Measurements from ENCODE around the gene TSPO.

The TSPO gene

DNA sequence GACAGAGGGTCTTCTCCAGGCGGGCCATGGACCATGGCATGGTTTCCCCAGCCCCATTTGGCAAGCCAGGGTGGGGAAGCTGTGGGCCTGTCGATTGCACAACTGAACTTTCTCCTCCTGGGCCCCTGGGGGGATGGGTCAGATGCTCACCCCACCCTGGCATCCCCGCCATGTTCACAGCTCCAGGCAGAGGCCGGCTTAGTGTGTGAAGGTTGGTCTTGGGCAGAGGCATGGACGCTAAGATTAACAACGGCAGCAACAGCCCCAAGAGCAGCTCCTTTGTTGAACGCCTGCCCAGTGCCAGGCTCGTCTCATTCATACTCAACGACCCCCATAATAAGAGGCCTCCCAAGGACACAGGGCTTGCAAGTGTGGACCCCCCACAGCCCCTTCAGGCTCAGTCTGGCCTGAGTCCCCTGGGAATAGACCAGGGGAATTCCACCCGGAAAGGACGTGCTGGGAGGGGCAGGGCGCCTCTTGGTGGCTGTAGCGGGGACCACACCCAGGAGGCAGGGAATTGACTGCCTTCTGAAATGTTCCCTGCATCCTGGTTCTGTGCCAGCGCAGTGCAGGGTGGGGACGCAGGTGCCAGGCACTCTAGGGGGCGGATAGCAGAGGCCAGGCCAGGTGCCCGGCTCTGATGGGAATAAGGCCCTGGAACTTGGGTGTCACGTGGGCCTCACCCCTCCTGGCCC, 8.3 kb downstream of the TSPO start:
- no peak for DNase-seq (ENCODE audit: low read depth)

DNA sequence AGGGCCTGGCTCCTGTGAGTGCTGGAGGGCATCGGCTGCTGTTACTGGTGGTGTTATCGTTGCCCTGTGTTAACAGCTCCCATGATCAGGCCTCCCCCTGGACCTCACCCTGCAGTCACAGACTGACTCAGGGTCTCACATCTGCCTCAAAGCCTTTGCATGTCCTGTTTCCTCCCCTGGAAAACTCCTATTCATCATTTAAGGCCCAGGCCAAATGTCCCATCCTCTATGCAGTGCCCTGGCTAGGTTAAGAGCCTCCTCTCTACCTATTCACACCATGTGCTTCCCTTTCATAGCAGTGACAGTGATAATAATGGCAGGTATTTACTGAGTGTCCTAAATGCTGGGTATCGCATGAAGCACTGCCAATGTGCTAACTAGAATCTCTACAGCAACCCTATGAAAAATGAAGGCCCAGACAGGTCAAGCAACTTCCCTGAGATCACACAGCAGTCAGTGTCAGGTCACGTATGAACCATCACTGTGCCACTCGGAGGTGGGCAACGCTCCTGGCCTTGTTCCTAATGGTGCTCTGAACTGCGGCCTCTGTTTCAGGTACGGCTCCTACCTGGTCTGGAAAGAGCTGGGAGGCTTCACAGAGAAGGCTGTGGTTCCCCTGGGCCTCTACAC, 9.3 kb downstream of the TSPO start:
- no peak for DNase-seq (ENCODE audit: low read depth)

DNA sequence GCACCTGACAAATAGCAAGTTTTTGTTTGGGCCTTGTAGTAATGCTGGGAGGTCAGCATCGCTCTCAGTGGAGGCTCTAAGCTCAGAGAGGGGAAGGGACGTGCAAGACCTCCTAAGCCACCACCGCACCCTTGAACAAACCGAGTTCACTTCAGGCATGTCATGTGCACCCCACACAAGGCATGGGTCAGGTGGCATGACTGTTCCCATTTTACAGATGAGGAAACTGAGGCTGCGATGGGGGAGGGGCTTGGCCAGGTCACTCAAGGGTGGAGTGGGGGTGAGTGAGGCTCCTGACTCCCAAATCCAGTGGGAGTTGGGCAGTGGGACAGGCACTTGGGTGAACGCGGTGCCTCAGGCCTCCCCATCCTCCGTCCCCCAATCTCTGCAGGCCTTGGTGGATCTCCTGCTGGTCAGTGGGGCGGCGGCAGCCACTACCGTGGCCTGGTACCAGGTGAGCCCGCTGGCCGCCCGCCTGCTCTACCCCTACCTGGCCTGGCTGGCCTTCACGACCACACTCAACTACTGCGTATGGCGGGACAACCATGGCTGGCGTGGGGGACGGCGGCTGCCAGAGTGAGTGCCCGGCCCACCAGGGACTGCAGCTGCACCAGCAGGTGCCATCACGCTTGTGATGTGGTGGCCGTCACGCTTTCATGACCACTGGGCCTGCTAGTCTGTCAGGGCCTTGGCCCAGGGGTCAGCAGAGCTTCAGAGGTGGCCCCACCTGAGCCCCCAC, 11.2 kb downstream of the TSPO start:
- no peak for DNase-seq (ENCODE audit: low read depth)

DNA sequence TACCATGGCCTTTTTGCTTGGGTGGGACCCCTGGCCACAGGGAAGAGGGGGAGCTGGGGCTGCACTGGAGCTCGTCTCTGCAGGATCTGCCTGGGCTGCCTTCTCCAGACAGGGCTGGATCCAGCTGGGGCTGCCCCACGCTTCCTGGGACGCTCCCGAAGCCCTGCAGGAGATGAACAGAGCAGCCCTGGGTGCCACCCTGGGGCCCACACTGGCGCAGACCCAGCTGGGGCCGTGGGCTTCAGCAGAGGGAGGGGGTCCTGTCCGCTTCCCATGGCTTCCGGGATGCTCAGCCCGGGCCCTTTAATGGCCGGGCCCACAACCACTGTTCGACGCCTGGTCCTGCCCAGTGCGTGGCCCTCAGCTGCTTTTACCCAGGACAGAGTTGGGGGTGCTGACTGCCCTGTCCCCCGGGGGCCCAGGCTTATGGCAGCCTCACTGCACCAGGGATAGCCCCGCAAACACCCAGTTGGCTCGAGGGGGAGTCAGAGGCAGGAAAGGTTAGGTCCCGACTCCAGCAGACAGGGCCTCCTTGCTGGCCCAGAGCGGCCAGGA, 12.0 kb downstream of the TSPO start:
- no peak for DNase-seq (ENCODE audit: low read depth)

DNA sequence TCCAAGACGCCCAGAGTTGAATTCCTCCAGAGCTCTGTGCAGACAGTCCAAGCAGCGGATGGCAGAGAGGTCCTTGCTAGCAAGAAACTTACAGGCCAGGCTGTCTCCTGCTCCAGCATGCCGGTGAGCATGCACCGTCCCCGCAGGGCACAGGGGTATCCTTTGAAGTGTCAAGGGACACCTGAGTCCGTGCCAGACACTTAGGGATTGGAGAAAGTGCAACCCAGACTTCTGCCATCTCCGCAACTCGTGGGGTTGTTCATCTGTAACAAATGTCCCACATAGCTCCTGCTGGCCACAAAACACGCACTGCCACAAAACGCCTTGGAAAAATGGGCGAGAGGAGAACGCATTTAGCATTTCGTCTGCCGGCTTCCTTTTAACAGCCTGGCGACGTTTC, 13.3 kb downstream of the TSPO start:
- no peak for DNase-seq (ENCODE audit: low read depth)

DNA sequence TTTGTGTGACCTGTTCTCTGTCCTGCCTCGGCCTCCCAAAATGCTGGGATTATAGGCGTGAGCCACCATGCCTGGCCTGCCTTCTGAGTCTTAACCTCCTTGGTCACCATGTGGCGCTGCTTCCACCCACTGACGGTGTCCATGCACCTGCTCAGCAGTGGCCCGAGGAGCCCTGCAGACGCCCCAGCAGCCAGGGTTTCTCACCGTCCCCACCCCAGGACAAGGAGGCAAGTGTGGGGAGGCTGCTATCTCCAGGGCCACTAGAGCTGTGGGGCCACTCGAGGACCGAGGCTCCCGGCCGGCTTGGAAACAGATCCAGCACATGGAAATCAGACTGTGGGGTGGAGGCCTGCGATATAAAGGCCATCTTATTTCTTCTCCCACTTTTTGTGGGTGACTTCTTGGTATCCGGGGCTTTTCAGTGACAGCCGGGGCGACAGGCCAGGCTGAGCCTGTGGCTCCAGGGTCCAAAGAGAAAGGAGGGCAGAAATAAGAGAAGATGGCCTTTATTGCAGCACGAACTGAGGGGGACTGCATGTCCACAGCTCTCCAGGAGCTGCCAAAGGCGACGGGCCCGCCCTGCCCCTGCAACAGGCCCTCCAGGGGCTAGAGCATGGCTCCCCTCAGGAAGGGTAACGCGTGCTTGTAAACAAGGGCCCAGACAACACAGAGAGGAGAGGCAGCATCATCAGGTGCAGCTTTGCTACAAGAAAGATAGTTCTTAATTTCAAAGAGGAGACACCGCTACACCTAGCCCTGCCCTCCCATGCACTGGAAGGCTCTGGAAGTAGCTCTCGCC, 15.0 kb downstream of the TSPO start:
- DNase-seq (ENCODE audit: low read depth), result no peak

DNA sequence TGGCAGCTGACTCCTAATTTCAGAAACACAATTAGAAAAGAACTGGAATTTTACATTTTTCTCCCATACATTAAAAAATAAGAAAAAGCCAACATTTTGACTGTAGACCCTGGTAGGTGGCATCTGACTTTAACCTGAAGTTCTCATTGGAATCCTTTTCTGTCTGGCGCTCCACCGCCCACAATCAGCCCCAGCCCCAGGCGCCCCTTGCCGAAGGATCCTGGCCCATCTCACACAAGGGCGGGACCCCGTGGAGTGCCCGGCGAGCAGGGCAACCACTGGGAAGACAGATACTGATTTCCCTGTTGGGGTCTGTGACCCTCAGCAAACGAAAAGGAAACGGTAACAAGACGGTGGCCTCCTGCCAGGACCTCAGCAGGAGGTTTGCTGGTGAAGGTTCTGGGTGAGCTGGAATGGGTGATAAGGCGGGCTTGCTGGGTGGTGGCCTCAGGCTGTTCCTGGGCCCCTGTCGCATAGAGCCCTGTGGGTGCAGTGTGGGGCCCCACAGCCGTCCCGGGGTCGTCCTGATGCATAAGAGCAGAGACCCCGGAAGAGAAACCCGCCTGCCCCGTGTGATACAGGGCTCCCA, 15.7 kb downstream of the TSPO start:
- no peak for DNase-seq (ENCODE audit: low read depth)

DNA sequence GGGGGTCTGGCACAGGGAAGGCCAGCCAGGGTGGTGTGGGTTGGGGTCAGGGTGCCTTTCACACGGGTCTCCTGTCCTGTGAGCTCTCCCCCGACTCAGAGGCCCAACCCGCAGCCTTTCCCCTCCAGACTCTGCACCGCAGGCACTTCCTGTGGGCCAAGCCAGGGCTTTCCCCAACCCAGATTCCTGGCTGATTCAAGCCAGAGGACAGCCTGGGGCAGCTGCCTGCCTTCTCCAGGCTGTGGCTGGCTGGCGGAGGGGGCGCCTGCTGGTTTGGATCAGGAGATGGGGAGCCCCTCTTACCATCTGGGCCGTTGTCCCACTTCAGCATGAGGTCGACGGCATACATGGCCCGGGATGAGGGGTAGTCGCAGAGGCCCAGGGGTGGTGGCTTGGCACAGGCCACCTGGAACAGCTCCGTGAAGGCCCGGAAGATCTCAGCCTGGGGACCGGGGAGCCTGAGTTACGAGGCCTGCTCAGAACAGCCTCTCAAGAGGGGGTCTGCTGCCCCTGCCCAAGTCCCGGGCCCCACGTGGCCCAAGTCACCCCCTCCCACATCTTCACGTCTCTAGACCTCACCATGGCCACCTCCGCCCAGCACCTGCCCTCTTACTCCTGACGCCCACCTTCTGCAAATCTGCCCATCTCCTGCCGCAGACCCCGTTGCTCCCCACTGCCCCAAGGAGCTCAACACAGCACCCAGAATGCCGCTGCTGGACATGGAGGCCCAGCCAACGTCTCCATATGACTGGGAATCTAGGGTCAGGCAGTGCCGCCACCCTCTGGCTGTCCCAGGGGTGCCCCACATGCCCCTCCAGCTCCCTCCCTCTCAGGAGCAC, 17.3 kb downstream of the TSPO start:
- DNase-seq (ENCODE audit: low read depth), result no peak

DNA sequence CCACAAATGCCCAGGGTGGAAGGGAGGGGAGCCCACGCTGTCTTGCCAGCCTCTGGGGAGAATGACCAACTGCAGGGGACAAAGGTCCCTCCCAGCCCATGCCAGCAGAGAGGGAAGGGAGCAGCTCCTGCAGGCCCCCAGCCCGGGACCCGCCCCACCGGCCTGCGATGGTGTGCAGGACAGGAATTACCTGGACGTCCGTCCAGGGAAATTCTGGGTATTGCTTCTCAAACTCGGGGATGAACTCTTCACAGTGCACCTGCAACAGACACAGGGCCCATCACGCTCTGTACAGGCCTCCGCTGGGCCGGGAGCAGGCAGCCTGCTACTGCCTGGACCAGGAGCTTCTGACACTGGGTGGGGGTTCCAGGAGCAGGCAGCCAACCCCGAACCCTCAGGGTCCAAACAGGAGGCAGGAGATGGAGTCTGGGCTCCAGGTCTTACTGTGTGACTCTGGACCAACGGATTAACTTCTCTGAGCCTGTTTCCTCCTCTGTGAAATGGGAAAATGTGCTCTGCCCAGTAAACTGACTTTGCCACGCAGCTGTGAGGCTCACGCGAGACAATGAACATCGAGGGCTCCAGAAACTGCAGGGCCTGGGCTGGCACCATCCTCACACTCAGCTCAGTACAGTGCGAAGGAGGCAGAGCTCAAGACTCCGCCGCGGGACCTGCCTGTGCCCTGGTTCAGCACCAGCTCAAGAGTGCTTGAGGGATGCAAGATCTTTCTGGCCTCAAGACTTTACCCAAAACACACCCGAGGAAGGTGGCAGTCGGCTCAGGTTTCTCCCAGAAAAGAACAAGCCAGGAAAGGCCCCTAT, 18.2 kb downstream of the TSPO start:
- no peak for DNase-seq (ENCODE audit: low read depth)

DNA sequence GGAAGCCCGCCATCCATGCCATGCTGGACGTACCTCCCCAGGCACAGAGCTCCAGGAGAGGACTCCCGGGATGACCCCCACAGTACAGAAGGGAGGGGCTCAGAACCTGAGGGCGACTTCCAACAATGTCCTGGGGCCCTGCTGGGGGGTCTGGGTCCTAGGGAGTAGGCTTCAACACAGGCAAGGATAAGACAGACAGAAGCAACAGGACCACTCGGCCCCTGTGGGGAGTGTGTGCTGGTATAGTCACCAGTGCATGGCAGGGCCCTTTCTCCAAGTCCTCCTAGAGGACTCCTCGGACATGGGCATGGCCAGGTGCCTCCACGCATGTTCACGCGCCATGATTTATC, 18.7 kb downstream of the TSPO start:
- DNase-seq (ENCODE audit: low read depth), result no peak

DNA sequence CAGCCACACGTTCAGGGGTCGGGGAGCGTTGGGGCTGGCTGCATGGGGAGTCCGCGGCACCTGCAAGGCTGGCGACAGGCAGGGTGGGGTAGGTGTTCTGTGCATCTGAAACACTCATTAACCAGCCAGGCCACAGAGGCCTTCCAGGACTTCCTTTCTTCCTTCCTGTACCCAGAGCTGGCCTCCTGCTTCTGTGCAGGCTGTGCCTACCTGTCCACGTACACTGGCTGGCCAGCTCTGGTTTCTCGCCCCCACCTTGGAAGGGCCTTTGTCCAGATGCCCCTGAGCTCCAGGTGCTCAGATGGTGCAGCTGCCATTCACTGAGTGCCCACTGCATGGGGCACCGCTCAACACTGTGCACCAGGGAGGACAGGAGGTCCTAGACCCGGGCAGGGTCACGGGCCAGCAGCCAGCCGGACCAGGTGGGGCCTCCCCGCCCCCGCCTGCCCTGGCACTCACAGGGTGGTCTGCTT, 19.7 kb downstream of the TSPO start:
- no peak for DNase-seq (ENCODE audit: low read depth)

DNA sequence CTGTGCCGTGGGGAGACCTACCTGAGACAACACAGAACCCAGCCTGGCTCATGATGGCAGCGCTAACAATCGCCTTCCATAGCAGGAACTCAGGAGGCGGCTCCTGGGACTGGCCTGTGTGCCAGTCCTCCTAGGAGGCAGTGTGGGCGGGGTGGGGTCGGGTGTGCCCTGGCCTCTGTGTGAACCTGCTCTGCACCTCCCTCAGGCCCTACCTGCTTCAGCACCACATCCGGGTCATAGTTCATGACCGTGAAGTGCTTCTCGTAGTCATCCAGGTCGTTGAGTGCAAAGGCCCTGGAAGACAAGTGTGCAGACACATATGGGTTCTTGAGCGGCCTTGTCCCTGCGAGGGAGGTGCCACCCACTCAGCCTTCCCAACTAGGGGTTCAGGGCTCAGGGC, 20.2 kb downstream of the TSPO start:
- DNase-seq (ENCODE audit: low read depth), result no peak

DNA sequence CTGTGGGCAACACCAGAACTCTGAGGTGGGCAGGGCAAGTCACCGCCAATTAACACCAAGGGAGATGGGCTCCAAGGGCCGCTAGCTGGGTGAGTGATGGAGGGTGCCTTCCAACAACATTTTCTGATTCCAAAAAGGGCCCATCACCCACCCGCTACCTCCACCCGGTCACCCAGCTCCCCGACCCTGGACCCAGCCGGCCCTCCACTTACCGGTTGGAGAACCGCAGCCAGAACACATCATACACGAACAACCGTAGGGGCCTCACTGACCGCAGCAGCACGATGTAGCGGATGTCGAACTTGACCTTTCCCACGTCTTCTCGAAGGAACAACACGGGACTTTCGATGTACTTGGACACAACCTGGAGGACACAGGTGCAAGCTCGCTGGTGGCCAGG, 20.8 kb downstream of the TSPO start:
- DNase-seq (ENCODE audit: low read depth), result no peak

DNA sequence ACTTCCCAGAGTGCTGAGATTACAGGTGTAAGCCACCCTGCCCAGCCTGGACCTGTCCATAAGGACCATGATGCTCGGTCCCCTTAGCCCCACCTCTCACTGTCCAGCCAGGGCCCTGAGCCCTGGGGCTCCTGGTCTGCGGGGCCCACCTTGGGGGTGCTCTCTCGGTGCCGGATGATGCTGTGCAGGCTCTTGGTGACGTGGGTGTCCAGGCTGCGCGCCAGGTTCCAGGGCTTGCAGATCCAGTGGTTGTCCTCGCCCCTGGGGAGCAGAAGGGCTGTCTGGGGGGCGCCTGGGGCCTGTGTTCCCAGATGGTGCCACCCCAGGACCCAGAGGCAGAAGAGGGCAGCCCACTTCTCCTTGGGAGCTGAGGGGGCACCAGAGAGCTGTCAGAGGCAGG, 22.2 kb downstream of the TSPO start:
- no peak for DNase-seq (ENCODE audit: low read depth)

DNA sequence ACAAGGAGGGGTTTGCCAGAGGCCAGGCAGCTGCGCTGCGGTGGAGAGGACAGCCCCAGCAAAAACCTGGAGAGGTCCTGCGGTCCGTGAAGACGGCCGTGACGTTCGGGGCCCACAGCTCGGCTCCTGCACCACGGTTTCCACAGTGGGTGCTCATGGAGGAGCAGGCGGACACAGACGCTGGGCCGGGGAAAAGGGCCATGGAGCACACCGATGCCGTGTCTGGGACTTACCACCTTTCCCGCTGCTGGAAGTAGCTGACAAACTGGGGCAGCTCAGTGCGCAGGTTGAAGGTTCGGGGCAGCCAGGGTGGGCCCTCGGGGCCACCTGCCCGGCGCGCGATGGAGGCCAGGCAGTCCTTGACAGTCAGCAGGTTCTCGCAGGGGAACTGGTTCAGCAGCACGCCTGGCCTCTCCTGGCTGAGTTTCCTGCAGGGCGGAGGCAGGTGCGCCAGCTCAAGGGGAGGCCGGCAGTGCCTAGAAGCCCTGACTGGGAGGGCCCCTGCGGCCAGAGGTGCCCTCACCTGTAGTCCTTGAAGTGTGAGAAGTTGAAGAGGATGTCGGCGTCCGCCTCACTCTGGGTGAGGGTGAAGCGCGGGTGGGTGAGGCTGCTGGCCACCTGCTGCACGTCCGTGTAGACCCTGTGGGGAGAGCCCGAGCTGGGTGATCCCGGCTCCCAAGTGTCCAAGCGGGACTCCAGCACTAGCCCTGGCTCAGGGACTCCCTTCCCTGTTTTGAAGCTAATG, 22.8 kb downstream of the TSPO start:
- DNase-seq (ENCODE audit: low read depth), result no peak

DNA sequence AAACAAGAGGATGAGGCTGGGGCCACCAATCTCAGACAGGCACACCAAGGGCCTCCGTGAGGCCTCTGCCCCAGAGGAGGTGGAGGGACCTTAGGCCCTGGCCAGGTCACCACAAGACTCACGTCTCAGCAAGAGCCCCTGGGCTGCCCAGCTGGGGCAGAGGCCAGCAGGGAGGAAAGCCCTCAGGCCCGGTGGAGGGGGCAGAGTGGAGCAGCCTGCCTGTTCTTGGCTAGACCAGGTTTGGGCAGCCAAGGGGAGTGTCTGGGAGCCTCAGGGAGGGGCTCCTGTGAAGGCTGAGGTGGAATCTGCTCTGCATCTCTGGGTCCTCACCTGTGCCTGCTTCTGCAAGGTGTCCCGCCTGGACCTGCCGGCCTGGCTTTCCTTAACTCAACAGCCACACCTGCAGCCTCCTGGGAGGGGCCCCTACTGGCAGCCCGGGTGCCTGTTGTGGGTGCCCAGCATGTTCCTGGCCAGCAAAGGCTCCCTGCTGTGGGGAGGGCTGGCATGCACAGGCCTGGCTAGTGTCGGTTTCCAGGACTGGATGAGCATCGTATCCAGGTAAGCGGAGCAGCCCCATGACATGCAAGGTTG, 23.7 kb downstream of the TSPO start:
- no peak for DNase-seq (ENCODE audit: low read depth)

DNA sequence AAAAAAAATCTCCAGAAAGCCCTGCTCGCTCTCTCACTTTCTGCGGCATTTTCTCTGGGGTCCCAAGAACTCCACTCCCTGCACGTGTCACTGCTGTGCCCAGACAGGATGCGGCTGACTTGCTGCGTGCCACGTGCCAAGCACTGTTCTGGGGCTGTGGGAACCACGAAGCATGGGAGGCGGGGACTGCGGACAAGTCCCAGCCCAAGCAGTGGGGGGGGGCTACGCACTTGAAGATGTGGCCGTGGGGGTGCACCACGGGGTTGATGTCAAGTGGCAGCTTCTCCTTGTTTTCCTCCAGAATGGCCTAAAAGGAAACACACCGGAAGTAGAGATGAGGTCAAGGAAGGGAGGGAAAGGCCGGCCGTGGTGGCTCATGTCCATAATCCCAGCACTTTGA, 24.7 kb downstream of the TSPO start:
- DNase-seq (ENCODE audit: low read depth), result no peak

DNA sequence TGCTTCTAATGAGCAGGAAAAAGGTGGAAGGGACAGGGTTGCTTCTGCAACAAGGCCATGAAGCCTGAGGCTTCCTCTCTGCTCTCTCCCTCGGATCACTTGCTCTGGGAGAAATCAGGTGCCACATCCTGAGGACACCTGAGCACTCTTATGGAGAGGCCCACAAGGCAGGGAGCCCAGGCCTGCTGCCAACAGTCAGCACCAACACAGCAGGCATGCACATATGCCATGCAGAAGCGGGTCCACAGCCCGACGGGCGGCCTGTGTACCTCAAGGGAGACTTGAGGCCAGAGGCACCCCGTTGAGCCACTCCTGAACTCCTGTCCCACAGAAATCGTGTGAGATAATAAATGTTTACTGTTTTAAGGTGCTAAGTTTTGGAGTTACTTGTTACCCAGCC, 26.1 kb downstream of the TSPO start:
- no peak for DNase-seq (ENCODE audit: low read depth)

Measured in activated T-helper 9 cell treated with anti-CD3 and anti-CD28 coated beads, Interleukin-2, amount 50 U/mL, for 16 hours (primary cell).